22Rv1 (cell line): Measurements from ENCODE around the gene ENAH.

ENCODE experiments used
- H3K27ac ChIP-seq: fragments of 450-650 bp; 2 replicates; pipeline ENCODE4 v1.5.1; 2017
- CTCF ChIP-seq: fragments of 450-650 bp; IDR thresholded peaks from 2 replicates; pipeline ENCODE4 v1.5.1; 2017; ENCODE audit warnings: mild to moderate bottlenecking
- ZFX ChIP-seq: fragments of 450-650 bp; IDR thresholded peaks from 2 replicates; pipeline ENCODE4 v1.6.1; 2017; ENCODE audit warnings: antibody characterized with exemption, borderline replicate concordance

Gene ENAH

GRCh38 chr1:225596736-225597135 lies 56.2 kb downstream of the ENAH start:
- H3K27ac ChIP-seq = no peak overlapping the region
- TF ChIP-seq ZFX = no peak

- no peak for TF ChIP-seq ZFX
- no peak for TF ChIP-seq CTCF
- H3K27ac ChIP-seq = no peak overlapping the region
These were observed 56.9 kb downstream of the ENAH start for GRCh38 chr1:225595974-225596551.

GRCh38 chr1:225595452-225595851 lies 57.5 kb downstream of the ENAH start:
- no peak overlapping the region for H3K27ac ChIP-seq
- no peak for TF ChIP-seq CTCF
- TF ChIP-seq ZFX = no peak

- TF ChIP-seq ZFX = no peak
- no peak for TF ChIP-seq CTCF
- H3K27ac ChIP-seq = no peak overlapping the region
These were observed 59.5 kb downstream of the ENAH start for GRCh38 chr1:225593414-225593813.

- H3K27ac ChIP-seq = no peak overlapping the region
- TF ChIP-seq CTCF (no peak), ZFX (no peak)
These were observed 60.4 kb downstream of the ENAH start for GRCh38 chr1:225592362-225593025.

- TF ChIP-seq CTCF (no peak), ZFX (no peak)
- no peak overlapping the region for H3K27ac ChIP-seq
These were observed 65.6 kb downstream of the ENAH start for GRCh38 chr1:225587310-225587709.

GRCh38 chr1:225581186-225581585 lies 71.7 kb downstream of the ENAH start:
- H3K27ac ChIP-seq = no peak overlapping the region
- TF ChIP-seq CTCF (no peak), ZFX (no peak)
